ENCODE results near the gene TMEM134. TPM values are rescaled to one million over a fixed set of nuclear protein-coding genes. Genes with fewer than 3 reads are reported as not detected.
A peak's percentile ranks its signal among the peaks of the same experiment; 100 is the strongest.

TMEM134 gene
- total and polyA plus RNA-seq, 8 donors = 45.1 to 93.4 (median 61.5) TPM

DNA sequence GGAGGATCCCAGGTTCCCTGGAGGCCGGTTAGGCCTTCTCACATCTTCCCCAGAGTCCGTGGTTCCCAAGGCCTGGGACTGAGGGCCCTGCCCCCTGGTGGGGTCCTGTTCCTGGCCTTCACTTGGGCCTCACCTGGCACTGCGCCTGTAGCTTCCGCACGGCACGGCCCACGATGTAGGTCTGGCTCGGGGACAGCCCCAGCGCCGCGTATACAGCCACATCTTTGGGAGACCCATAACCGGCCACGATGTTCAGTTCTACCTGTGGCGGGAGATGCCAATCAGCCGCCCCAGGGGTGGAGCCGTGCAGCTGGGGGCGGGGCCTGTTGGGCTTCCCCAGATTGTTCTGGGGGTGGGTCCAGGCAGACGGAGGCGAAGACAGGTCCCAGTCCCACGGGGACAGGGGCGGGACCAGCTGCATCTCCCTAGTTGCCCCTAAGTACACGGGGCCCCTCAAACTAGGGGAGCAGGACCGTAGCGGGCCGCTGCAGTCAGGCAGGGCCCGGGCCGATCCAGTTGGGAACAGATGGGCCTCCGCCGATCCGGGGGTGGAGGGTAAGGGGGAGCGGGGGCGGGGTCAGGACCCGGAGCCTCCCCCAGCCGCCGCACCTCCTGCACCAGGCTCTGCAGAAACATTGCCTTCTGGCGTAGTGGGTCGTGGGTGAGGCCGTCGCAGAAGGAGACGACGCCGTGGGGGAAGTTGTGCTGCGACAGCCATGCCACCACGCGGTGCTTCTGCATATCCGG is 23.9 kb upstream of the TMEM134 start:
- Histone ChIP-seq H3K27me3 (no peaks in the 10 kb centered on the region), H3K4me3 (no peak overlapping the region), H3K36me3 (peaks cover 0 to 12% (median 0%) of the 10 kb centered on the region in 3 donors), H3K27ac (no peak overlapping the region), H3K9me3 (no peaks in the 10 kb centered on the region), H3K4me1 (no peaks in the 10 kb centered on the region)
- DNase-seq (peak in 2 of 6 donors; percentile 47 to 78), FAIRE-seq (no peak), ATAC-seq (no peak)
- TF ChIP-seq, protein P1, sequence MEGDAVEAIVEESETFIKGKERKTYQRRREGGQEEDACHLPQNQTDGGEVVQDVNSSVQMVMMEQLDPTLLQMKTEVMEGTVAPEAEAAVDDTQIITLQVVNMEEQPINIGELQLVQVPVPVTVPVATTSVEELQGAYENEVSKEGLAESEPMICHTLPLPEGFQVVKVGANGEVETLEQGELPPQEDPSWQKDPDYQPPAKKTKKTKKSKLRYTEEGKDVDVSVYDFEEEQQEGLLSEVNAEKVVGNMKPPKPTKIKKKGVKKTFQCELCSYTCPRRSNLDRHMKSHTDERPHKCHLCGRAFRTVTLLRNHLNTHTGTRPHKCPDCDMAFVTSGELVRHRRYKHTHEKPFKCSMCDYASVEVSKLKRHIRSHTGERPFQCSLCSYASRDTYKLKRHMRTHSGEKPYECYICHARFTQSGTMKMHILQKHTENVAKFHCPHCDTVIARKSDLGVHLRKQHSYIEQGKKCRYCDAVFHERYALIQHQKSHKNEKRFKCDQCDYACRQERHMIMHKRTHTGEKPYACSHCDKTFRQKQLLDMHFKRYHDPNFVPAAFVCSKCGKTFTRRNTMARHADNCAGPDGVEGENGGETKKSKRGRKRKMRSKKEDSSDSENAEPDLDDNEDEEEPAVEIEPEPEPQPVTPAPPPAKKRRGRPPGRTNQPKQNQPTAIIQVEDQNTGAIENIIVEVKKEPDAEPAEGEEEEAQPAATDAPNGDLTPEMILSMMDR (IDR thresholded peaks at IDR 0.05) = no peak
- 87 to 88% methylated on average over 46 of the region's 46 CpGs for WGBS, 2 donors
- intact Hi-C loops (cut with DNase I) = loop anchor here in 1 of 3 donors (10.0 kb wide), 1 partner anchor 58 kb away; the partner anchor contains the start of gene PTPRCAP

DNA sequence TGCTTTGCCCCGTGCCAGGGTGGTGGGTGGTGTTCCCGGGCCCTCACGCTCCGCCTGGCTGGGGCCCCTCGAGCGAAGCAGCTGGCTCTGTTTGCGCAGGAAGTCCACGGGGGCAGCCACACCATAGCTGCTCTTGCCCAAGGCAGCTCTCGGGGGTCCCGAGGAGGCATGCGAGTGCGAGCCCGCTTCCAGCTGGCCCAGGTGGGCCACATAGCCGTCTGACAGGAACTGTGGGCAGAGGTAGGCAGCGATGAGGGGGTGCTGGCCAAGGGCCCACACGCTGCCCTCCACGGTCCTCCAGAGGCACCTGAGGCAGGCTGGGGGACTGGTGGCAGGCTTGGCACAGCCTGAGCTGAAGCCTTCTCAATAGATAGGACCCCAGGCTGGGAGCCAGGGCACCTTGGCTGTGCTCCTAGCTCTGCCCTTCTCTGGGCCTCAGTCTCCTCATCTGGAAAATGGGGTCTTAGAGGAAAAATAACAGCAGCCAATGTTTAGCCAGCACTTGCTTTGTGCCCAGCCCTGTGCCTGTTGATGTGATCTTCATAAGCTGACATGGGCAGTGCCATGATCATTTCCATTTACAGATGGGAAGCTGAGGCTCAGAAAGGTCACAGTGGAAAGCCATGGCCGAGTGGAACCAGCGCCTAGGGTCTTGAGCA is 23.1 kb upstream of the TMEM134 start:
- intact Hi-C loops (cut with DNase I) = loop anchor here in 1 of 3 donors (10.0 kb wide), 1 partner anchor 57 kb away; the partner anchor contains the start of gene PTPRCAP
- TF ChIP-seq, protein P1 (IDR thresholded peaks at IDR 0.05) = no peak
- Histone ChIP-seq H3K36me3 (peaks cover 0 to 12% (median 0%) of the 10 kb centered on the region in 3 donors), H3K9me3 (no peaks in the 10 kb centered on the region), H3K4me3 (no peak overlapping the region), H3K27me3 (no peaks in the 10 kb centered on the region), H3K27ac (no peak overlapping the region), H3K4me1 (no peaks in the 10 kb centered on the region)
- 88 to 90% methylated on average over 19 of the region's 19 CpGs for WGBS, 2 donors
- DNase-seq (peak in 2 of 6 donors; percentile 39 to 67), ATAC-seq (no peak), FAIRE-seq (no peak)

- 86 to 89% methylated on average over 24 of the region's 24 CpGs for WGBS, 2 donors
- TF ChIP-seq, protein P1 (IDR thresholded peaks at IDR 0.05) = no peak
- FAIRE-seq (no peak), ATAC-seq (peak in 1 of 4 donors; percentile 9), DNase-seq (peak in 2 of 6 donors; percentile 34 to 65)
- Histone ChIP-seq H3K36me3 (peaks cover 0 to 12% (median 0%) of the 10 kb centered on the region in 3 donors), H3K27me3 (no peaks in the 10 kb centered on the region), H3K9me3 (no peaks in the 10 kb centered on the region), H3K27ac (no peak overlapping the region), H3K4me3 (no peak overlapping the region), H3K4me1 (no peaks in the 10 kb centered on the region)
- intact Hi-C loops (cut with DNase I) = loop anchor here in 1 of 3 donors (10.0 kb wide), 1 partner anchor 57 kb away; the partner anchor contains the start of gene PTPRCAP
These were observed 22.4 kb upstream of the TMEM134 start for GRCh38 chr11:67491276-67492068.

- H3K36me3 ChIP-seq = peaks cover 0 to 12% (median 0%) of the 10 kb centered on the region in 3 donors
- no peak overlapping the region for H3K27ac ChIP-seq
- H3K27me3 ChIP-seq = no peaks in the 10 kb centered on the region
- no peaks in the 10 kb centered on the region for H3K9me3 ChIP-seq
- ATAC-seq (no peak), FAIRE-seq (no peak), DNase-seq (peak in 2 of 6 donors; percentile 40 to 67)
- no peak overlapping the region for H3K4me3 ChIP-seq
- TF ChIP-seq, protein P1 (IDR thresholded peaks at IDR 0.05) = no peak
- intact Hi-C loops (cut with DNase I) = loop anchor here in 1 of 3 donors (10.0 kb wide), 1 partner anchor 56 kb away; the partner anchor contains the start of gene PTPRCAP
- WGBS, 2 donors = 86% methylated on average over 15 of the region's 15 CpGs
- no peaks in the 10 kb centered on the region for H3K4me1 ChIP-seq
These were observed 21.6 kb upstream of the TMEM134 start for GRCh38 chr11:67490727-67491065.

Data from pancreas (tissue), 10 donors.